Cerebellar nuclear complex (tissue), 1 donor: ENCODE data around the gene GMDS.

Experiments
- DNase-seq, 2 experiments: peaks; one replicate each; lab custom pipeline; 2025; lab: John Stamatoyannopoulos, UW

GMDS gene

GRCh38 chr6:1832844-1833787 lies 412.3 kb downstream of the GMDS start:
- DNase-seq, result no peak

GRCh38 chr6:1832358-1832757 lies 413.0 kb downstream of the GMDS start:
- DNase-seq, result no peak

GRCh38 chr6:1827984-1828793 lies 417.2 kb downstream of the GMDS start:
- no peak for DNase-seq

GRCh38 chr6:1825926-1826325 lies 419.5 kb downstream of the GMDS start:
- no peak for DNase-seq

- DNase-seq, result no peak
These were observed 420.1 kb downstream of the GMDS start for GRCh38 chr6:1825277-1825676.

GRCh38 chr6:1821513-1822183 lies 423.8 kb downstream of the GMDS start:
- no peak for DNase-seq

GRCh38 chr6:1821164-1821512 lies 424.3 kb downstream of the GMDS start:
- no peak for DNase-seq

GRCh38 chr6:1820714-1821113 lies 424.7 kb downstream of the GMDS start:
- no peak for DNase-seq

- no peak for DNase-seq
These were observed 425.2 kb downstream of the GMDS start for GRCh38 chr6:1820165-1820564.

- no peak for DNase-seq
These were observed 426.4 kb downstream of the GMDS start for GRCh38 chr6:1819007-1819406.

- no peak for DNase-seq
These were observed 428.2 kb downstream of the GMDS start for GRCh38 chr6:1817033-1817761.

- no peak for DNase-seq
These were observed 429.5 kb downstream of the GMDS start for GRCh38 chr6:1815827-1816452.

- no peak for DNase-seq
These were observed 431.1 kb downstream of the GMDS start for GRCh38 chr6:1814279-1814678.

- no peak for DNase-seq
These were observed 432.9 kb downstream of the GMDS start for GRCh38 chr6:1812487-1812886.

GRCh38 chr6:1812034-1812433 lies 433.4 kb downstream of the GMDS start:
- no peak for DNase-seq

GRCh38 chr6:1810880-1811279 lies 434.5 kb downstream of the GMDS start:
- DNase-seq, result no peak

- DNase-seq, result no peak
These were observed 436.0 kb downstream of the GMDS start for GRCh38 chr6:1809291-1809988.

- no peak for DNase-seq
These were observed 438.5 kb downstream of the GMDS start for GRCh38 chr6:1806935-1807334.

- DNase-seq, result no peak
These were observed 442.7 kb downstream of the GMDS start for GRCh38 chr6:1802491-1803395.

GRCh38 chr6:1801401-1801800 lies 444.0 kb downstream of the GMDS start:
- no peak for DNase-seq
